GM10248 (cell line): ENCODE results near the gene RINT1.
"Not testable (repeated sequence)": the region's sequence is repeated elsewhere in the genome, so short reads cannot be mapped to it uniquely, and the experiment has no call there.

Source experiments
- CTCF ChIA-PET: fragments of 300-600 bp; sonication (Branson Sonifier 250); formaldehyde crosslinking; extraction: SDS; loops from one replicate; lab custom pipeline; 2021; ENCODE audit warnings: antibody characterized with exemption; lab: Yijun Ruan, JAX
- POLR2A ChIA-PET: fragments of 350-650 bp; sonication (Branson Sonifier 250); formaldehyde crosslinking; extraction: SDS; loops from one replicate; lab custom pipeline; 2020; ENCODE audit warnings: antibody characterized with exemption; lab: Yijun Ruan, JAX
- DNase-seq: peaks from one replicate; pipeline ENCODE4 v3.0.0; 2012; ENCODE audit errors: extremely low spot score
- TF ChIP-seq, protein P1 (sequence below): IDR thresholded peaks from 2 replicates; pipeline ENCODE4 v1.5.1; 2012; ENCODE audit warnings: mild to moderate bottlenecking, low read depth; ENCODE audit errors: extremely low read depth, missing control alignments, control extremely low read depth

Gene RINT1

DNA sequence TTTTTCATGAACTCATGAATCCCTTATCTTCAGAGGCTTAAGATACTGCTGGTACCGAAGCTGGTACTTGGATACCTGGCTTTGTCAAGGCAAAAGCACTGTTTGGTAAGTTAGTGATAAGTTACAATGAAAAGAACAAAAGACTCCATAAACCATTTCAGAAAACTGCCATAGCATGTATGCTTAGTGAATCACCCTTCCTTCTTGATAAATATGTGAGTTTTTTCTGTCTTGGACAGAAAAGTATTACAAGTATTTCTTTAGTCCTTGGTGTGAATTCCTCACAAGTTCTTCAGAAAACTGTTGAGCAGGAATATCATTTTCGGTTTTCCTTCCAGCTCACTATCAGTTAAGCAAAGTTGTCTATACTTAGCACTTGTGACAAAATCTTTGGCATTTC lies 35.5 kb upstream of the RINT1 start:
- ChIA-PET CTCF (interaction anchor here (1.1 to 2.0 kb wide), 2 partner anchors 8 to 13 kb away, joined by 3 to 7 read pairs; no protein-coding TSS in a partner anchor), POLR2A (no interaction called here)
- no peak for DNase-seq
- TF ChIP-seq, protein P1, sequence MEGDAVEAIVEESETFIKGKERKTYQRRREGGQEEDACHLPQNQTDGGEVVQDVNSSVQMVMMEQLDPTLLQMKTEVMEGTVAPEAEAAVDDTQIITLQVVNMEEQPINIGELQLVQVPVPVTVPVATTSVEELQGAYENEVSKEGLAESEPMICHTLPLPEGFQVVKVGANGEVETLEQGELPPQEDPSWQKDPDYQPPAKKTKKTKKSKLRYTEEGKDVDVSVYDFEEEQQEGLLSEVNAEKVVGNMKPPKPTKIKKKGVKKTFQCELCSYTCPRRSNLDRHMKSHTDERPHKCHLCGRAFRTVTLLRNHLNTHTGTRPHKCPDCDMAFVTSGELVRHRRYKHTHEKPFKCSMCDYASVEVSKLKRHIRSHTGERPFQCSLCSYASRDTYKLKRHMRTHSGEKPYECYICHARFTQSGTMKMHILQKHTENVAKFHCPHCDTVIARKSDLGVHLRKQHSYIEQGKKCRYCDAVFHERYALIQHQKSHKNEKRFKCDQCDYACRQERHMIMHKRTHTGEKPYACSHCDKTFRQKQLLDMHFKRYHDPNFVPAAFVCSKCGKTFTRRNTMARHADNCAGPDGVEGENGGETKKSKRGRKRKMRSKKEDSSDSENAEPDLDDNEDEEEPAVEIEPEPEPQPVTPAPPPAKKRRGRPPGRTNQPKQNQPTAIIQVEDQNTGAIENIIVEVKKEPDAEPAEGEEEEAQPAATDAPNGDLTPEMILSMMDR = no peak

DNA sequence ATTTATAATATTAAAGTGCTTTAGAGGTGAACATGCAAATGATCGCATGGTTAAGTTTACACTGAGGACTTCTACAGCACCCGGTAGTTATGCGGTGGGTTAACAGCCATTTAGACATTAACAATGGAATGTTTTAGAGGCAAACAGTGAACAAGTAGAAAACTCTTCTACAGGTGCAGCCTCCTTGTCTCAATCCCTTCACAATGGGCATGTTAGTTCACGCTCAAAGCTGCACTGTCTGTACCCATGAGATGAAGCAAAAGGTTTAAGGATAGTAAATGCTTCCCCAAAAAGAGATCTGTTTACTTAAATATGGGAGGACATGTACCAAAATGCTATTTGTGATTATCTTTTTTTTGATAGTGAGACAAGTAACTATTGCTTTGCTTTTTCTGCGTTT lies 35.0 kb upstream of the RINT1 start:
- ChIA-PET POLR2A (no interaction called here), CTCF (no interaction called here)
- no peak for DNase-seq
- TF ChIP-seq, protein P1 = no peak

DNA sequence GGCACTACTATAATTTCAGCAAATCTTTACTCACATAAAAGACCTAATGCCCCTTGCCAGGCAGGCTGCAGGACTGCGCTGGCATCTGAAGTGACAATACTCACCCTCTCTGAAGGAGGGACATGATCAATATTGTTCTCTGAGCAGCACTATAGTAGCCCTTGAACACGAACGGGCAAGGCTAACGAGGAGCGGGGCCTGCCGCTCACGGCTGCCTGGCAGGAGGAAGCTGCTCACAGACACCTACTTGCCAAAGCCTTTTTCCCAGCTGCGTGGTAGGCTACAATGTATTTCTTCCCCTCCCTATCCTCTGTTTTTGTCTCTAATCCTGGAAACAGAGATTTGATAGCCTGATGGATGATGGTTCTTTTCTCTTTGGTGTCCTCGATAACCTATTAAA lies 29.8 kb upstream of the RINT1 start:
- ChIA-PET POLR2A (no interaction called here), CTCF (interaction anchor here (1.2 to 1.7 kb wide), 3 partner anchors 15 to 30 kb away, joined by 3 to 4 read pairs (median 4); partner anchors contain the start of gene RINT1)
- DNase-seq = no peak
- TF ChIP-seq, protein P1 = no peak

DNA sequence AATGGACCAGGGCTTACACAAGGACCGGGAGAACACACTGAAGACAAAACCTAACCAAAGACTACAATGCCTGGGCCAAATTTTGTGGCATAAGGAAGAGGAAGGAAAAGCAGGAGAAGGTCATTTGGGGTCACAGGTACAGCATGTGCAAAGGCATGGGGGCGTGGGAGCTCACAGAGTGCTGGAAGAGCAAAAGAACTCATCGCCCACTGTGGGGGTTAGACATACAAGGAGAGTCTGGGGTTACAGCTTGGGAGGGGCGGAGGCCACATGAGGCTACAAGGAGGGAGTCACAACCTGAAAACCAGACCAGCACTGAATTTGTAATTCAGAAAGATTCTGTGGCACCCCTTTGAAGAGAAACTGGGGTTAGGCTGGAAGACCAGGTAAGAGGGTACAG lies 19.6 kb upstream of the RINT1 start:
- TF ChIP-seq, protein P1 = no peak
- no peak for DNase-seq
- ChIA-PET POLR2A (no interaction called here), CTCF (no interaction called here)

DNA sequence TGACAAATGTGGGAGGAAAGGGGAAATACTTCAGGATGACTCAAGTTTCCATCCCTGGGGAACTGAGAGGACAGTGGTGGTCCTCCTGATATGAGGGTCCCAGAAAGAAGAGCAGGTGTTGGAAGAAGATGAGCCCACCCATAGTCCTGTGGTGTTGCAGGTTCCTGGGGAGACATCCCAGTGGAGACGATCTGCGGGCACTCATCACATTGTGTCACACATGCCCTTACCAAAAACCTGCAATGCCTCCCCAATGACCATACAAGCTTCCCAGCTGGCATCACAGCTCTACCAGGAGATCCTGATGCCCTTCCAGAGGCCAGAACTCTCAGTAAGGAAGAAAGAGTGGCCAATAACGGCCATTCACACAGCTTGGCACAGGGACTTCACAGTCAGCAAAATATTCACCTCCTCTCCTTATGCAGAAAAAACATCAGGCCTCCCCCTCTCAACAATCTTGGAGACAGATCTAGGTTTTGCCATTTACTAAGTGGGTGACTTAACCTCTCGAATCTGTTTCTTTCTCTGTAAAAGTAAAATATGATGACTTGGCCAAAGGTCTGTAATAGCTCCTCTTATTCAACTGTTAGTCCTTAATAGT lies 19.0 kb upstream of the RINT1 start:
- no peak for DNase-seq
- TF ChIP-seq, protein P1 = no peak
- ChIA-PET CTCF (interaction anchor here (1.4 to 2.1 kb wide), 2 partner anchors 8 to 15 kb away, joined by 3 to 7 read pairs; no protein-coding TSS in a partner anchor), POLR2A (no interaction called here)

DNA sequence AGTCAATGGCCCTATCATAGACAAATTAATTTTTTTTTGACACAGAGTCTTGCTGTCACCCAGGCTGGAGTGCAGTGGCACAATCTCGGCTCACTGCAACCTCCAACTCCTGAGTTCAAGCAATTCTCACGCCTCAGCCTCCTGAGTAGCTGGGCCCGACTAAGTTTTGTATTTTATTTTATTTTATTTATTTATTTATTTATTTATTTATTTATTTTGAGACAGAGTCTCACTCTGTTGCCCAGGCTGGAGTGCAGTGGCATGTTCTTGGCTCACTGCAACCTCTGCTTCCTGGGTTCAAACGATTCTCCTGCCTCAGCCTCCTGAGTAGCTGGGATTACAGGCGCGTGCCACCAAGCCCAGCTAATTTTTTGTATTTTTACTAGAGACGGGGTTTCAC lies 16.4 kb upstream of the RINT1 start:
- CTCF ChIA-PET = interaction anchor here (1.1 kb wide), 1 partner anchor 10 kb away, joined by 4 read pairs; no protein-coding TSS in a partner anchor
- POLR2A ChIA-PET, DNase-seq: not testable (repeated sequence)

DNA sequence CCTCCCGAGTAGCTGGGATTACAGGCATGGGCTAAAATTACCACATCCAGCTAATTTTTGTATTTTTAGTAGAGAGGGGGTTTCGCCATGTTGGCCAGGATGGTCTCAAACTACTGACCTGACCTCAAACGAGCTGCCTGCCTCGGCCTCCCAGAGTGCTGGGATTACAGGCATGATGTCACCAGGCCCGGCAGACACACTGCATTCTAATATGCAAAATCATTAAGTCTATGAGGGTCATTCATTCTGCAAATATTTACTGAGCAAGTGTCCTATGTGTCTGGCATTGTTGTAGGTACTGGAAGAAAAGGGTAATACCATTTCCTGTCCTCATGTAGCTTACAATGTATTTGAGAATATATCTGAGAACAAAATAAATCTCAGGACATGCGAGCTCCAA lies 12.6 kb upstream of the RINT1 start:
- TF ChIP-seq, protein P1 = no peak
- POLR2A ChIA-PET = interaction anchor here (1.0 kb wide), 1 partner anchor 13 kb away, joined by 3 read pairs; the partner anchor contains the start of gene RINT1
- DNase-seq = no peak
- CTCF ChIA-PET = interaction anchor here (0.7 to 2.9 kb wide), 2 partner anchors 12 to 16 kb away, joined by 3 to 16 read pairs; partner anchors contain the start of gene RINT1

DNA sequence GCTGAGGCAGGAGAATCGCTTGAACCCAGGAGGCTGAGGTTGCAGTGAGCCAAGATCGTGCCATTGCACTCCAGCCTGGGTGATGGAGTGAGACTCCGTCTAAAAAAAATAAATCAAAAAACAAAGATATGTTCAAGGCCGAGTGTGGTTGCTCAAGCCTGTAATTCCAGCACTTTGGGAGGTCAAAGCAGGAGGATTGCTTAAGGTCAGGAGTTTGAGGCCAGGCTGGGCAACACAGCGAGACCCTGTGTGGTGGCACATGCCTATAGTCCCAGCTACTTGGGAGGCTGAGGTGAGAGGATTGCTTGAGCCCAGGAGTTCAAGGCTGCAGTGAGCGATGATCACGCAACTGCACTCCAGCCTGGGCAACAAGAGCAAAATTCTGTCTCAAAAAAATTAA lies 11.4 kb upstream of the RINT1 start:
- POLR2A ChIA-PET, DNase-seq: not testable (repeated sequence)
- CTCF ChIA-PET = interaction anchor here (1.6 to 2.9 kb wide), 2 partner anchors 11 kb away, joined by 4 to 16 read pairs; partner anchors contain the start of gene RINT1
